Type B pancreatic cell (in vitro differentiated cells): ENCODE results near the gene IL13RA1. TPM values are rescaled to one million over a fixed set of nuclear protein-coding genes. Genes with fewer than 3 reads are reported as not detected.

ENCODE experiments used
- DNase-seq: peaks from one replicate; pipeline ENCODE4 v3.0.0; 2021; ENCODE audit warnings: mixed read lengths; ENCODE audit not compliant: unreplicated experiment; ENCODE audit errors: extremely low spot score
- H3K27ac Mint-ChIP-seq: 2 replicates; pipeline ENCODE4 v1.8.0; 2021; ENCODE audit warnings: mild to moderate bottlenecking, mixed read lengths
- H3K27me3 Mint-ChIP-seq: 2 replicates; pipeline ENCODE4 v1.8.0; 2021; ENCODE audit warnings: mixed read lengths
- H3K36me3 Mint-ChIP-seq: 2 replicates; pipeline ENCODE4 v1.8.0; 2021; ENCODE audit warnings: mixed read lengths
- H3K4me1 Mint-ChIP-seq: one replicate; pipeline ENCODE4 v1.8.0; 2021; ENCODE audit warnings: mixed read lengths; ENCODE audit not compliant: unreplicated experiment
- H3K4me3 Mint-ChIP-seq: 2 replicates; pipeline ENCODE4 v1.8.0; 2021; ENCODE audit warnings: mild to moderate bottlenecking, mixed read lengths
- H3K9me3 Mint-ChIP-seq: 2 replicates; pipeline ENCODE4 v1.8.0; 2021; ENCODE audit warnings: mixed read lengths
- total RNA-seq: library from RNA; stranded (reverse); gene quantifications from 2 replicates; pipeline ENCODE4 v1.2.1, GENCODE V29; 2021; ENCODE audit warnings: low replicate concordance
- TF ChIP-seq, protein P1 (sequence below): fragments of 200-600 bp; sonication (generic); conservative IDR thresholded peaks from 2 replicates; pipeline ENCODE4 v1.5.0; 2021; ENCODE audit warnings: antibody characterized with exemption, mild to moderate bottlenecking

The IL13RA1 gene
- total RNA-seq, 1 donor from 2014 or later = 27.5 TPM

DNA sequence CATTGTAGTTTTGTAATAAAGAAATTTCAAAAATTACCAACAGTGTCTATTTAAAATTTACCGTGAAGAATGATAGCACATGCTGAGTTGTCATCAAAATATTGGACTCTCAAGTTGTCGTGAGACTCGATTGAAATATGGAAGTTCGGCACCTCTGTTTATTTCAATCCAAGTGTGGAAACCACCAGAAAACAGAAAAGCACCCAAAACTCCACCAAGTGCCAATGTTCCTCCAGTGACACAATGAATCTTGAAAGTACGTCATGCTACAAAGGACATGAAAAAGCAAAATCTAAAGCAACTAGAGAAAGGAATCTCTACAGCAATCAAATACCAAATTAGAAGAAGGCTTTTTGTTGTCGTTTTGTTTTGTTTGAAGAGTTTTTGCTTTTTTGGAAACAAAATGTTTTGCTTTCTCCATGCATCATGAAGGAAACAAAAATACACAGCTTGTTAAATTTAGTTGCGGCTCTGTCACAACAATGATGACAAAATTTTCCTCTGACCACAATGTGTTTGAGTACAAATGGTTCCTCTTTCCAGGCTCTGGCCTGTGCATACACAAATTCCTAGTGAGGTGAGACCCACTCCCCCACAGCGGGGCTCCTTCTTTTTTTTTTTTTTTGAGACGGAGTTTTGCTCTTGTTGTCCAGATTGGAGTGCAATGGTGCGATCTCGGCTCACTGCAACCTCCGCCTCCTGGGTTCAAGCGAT is 9.6 kb upstream of the IL13RA1 start:
- TF ChIP-seq, protein P1, sequence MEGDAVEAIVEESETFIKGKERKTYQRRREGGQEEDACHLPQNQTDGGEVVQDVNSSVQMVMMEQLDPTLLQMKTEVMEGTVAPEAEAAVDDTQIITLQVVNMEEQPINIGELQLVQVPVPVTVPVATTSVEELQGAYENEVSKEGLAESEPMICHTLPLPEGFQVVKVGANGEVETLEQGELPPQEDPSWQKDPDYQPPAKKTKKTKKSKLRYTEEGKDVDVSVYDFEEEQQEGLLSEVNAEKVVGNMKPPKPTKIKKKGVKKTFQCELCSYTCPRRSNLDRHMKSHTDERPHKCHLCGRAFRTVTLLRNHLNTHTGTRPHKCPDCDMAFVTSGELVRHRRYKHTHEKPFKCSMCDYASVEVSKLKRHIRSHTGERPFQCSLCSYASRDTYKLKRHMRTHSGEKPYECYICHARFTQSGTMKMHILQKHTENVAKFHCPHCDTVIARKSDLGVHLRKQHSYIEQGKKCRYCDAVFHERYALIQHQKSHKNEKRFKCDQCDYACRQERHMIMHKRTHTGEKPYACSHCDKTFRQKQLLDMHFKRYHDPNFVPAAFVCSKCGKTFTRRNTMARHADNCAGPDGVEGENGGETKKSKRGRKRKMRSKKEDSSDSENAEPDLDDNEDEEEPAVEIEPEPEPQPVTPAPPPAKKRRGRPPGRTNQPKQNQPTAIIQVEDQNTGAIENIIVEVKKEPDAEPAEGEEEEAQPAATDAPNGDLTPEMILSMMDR = no peak
- H3K27ac Mint-ChIP-seq = no peak overlapping the region
- H3K36me3 Mint-ChIP-seq = no peaks in the 10 kb centered on the region
- DNase-seq = no peak
- H3K4me3 Mint-ChIP-seq = no peak overlapping the region
- no peaks in the 10 kb centered on the region for H3K27me3 Mint-ChIP-seq
- H3K4me1 Mint-ChIP-seq = no peaks in the 10 kb centered on the region
- peaks cover 4% of the 10 kb centered on the region for H3K9me3 Mint-ChIP-seq

- H3K4me3 Mint-ChIP-seq = no peak overlapping the region
Observed at GRCh38 chrX:118718737-118719136, 8.7 kb upstream of the IL13RA1 start.

DNA sequence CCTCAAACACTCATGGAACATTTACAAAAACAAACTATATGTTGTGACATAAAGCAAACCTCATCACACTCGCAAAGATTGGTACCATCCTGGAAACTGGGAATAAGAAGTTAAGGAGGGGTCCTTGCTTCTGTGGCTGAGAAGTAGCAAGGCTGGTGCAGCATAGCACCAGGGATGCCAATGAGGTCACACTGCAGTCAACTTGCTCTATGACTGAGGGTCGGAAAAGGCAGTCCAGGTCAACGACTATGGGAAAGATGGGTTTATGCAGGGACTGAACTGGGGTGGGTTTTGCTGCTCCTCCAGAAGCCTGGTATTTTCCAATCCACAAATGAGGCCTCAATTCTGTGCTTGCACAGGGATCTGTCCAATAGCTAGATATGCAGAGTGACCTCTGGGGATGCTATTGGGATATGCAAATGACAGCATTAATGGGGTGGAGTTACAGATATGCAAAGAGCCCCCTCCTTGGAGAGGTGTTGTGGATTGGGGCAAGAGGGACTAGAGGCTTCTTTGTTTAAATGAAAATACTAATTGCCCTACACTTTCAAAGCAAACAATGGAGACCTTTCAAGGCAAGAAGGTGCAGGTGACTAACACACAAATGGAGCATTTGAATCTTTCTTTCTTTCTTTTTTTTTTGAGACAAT is 7.2 kb upstream of the IL13RA1 start:
- TF ChIP-seq, protein P1 = no peak
- DNase-seq = no peak
- Mint-ChIP-seq H3K9me3 (peaks cover 4% of the 10 kb centered on the region), H3K27ac (no peak overlapping the region), H3K36me3 (no peaks in the 10 kb centered on the region), H3K4me1 (peaks cover 4% of the 10 kb centered on the region), H3K4me3 (no peak overlapping the region), H3K27me3 (no peaks in the 10 kb centered on the region)

More at GRCh38 chrX:118718737-118719136, 8.7 kb upstream of the IL13RA1 start:
- no peak overlapping the region for H3K27ac Mint-ChIP-seq
- TF ChIP-seq, protein P1 = no peak
- no peaks in the 10 kb centered on the region for H3K27me3 Mint-ChIP-seq
- DNase-seq = no peak
- no peaks in the 10 kb centered on the region for H3K4me1 Mint-ChIP-seq
- H3K9me3 Mint-ChIP-seq = peaks cover 4% of the 10 kb centered on the region
- H3K36me3 Mint-ChIP-seq = no peaks in the 10 kb centered on the region

- Mint-ChIP-seq H3K36me3 (no peaks in the 10 kb centered on the region), H3K27ac (no peak overlapping the region), H3K4me3 (peak overlapping the region; percentile 11), H3K27me3 (no peaks in the 10 kb centered on the region), H3K4me1 (peaks cover 11% of the 10 kb centered on the region), H3K9me3 (no peaks in the 10 kb centered on the region)
- DNase-seq = no peak
- TF ChIP-seq, protein P1 = no peak
Observed at GRCh38 chrX:118723376-118723775, 4.0 kb upstream of the IL13RA1 start.

DNA sequence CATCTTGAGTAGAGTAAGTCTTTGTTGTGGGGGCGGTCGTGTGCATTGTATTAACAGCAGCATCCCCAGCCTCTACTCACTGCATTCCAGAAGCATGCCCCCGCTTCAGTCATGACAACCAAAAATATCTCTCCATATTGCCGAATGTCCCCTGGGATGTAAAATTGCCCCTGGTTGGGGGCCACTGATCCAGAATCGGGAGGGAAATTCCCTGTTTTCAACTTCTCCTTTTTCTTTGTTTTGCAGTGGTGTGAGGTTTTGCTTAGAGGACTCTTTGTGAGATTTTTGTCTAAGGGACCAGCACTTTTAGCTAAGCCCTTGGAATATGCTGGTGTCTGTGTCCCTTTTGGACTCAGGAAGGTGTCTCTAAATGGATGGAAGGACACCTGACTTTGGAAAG is 3.0 kb upstream of the IL13RA1 start:
- no peak overlapping the region for H3K4me3 Mint-ChIP-seq
- H3K4me1 Mint-ChIP-seq = peaks cover 16% of the 10 kb centered on the region
- H3K27ac Mint-ChIP-seq = no peak overlapping the region
- H3K36me3 Mint-ChIP-seq = no peaks in the 10 kb centered on the region
- TF ChIP-seq, protein P1 = no peak
- H3K27me3 Mint-ChIP-seq = no peaks in the 10 kb centered on the region
- no peaks in the 10 kb centered on the region for H3K9me3 Mint-ChIP-seq
- DNase-seq = no peak
